Stimulated activated CD4-positive, alpha-beta T cell treated with anti-CD3 and anti-CD28 coated beads, Interleukin-1b, Interleukin-23, amount 100 ng/mL, for 4 hours (primary cell): Measurements from ENCODE around the gene DCAF12.
"Not testable (repeated sequence)": the region's sequence is repeated elsewhere in the genome, so short reads cannot be mapped to it uniquely, and the experiment has no call there.

Experiments used
- DNase-seq, 2 donors: peaks; one replicate each; pipeline ENCODE4 v3.0.0-alpha.2; 2020; ENCODE audit warnings: low read depth in 2 of 2

The DCAF12 gene

GRCh38 chr9:34126207-34127034, at the start of gene DCAF12:
TSS of gene DCAF12 (minus strand) at chr9:34126698. CDS start at chr9:34126431, 267 bp downstream.
- peak; percentile 83 for DNase-seq

- no peak for DNase-seq
Measured at GRCh38 chr9:34176089-34176488, 49.6 kb upstream of the DCAF12 start.

GRCh38 chr9:34171753-34172535, 45.4 kb upstream of the DCAF12 start:
- DNase-seq: no peak

- no peak for DNase-seq
Measured at GRCh38 chr9:34170237-34170991, 43.9 kb upstream of the DCAF12 start.

DNA sequence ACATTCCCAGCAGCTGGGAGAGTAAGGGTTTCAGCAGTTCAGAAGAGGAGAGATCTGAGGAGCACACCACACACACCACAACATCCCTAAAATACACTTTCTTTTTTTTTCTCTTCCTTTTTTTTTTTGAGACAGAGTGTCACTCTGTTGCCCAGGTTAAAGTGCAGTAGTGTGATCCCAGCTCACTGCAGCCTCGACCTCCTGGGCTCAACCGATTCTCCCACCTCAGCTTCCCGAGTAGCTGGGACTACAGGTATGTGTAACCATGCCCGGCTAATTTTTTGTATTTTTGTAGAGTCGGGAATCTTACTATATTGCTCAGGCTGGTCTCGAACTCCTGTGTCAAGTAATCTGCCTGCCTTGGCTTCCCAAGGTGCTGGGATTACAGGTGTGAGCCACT, 42.6 kb upstream of the DCAF12 start:
- DNase-seq: no peak

DNA sequence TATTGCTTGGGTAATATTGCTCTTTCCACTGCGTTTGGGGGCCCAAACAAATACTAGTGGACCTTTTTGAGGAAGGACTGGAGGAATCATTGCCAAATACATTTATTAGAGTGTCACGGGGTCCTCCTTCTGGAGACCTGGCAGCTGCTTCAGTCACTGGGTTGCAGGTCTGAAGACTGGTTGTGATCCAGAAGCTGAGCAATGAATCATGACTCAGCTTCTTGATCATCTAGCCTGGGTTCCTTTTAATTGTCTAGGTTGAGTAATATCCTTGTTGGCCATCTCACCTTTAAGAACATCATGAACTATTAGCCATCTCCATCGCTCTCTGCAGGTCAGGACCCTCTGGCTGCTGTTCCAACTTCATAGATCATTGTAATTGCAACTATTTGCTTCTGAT, 36.9 kb upstream of the DCAF12 start:
- DNase-seq: no peak

GRCh38 chr9:34158362-34158869, 31.9 kb upstream of the DCAF12 start:
- DNase-seq: no peak

DNA sequence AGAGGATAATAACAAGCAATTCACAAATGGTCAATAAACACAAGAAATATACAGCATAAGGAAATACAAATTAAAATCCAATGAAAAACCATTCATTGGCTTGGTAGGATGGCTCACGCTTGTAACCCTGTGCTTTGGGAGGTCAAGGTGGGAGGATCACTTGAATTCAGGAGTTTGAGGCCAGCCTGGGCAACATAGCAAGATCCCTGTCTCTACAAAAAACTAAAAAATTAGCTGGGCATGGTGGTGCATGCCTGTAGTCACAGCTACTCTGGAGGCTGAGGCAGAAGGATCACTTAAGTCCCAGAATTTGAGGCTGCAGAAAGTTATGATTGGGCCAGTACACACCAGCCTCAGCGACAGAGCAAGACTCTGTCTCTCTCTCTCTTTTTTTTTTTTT, 31.4 kb upstream of the DCAF12 start:
- no peak for DNase-seq

GRCh38 chr9:34157318-34157717, 30.8 kb upstream of the DCAF12 start:
- DNase-seq: no peak

- no peak for DNase-seq
Measured at GRCh38 chr9:34154057-34154456, 27.6 kb upstream of the DCAF12 start.

DNA sequence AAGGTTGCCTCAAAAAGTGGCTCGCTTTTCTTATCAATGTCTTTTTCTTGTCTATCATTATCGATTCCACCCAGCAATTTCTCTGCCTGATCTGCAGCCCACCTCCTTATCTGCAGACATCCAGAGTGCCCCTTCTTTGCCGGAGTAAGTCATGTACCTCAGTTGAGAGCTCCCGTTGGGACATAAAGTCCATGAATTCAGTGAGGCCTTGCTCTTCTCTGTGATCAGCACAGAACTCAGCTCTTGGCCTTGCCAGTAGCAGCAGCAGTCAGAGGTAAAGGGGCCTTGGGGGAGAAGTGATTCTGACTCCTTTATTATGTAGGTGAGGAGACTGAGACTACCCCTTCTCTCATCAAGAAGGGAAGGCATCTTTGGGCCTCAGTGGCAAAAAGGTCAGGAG, 24.9 kb upstream of the DCAF12 start:
- no peak for DNase-seq

DNA sequence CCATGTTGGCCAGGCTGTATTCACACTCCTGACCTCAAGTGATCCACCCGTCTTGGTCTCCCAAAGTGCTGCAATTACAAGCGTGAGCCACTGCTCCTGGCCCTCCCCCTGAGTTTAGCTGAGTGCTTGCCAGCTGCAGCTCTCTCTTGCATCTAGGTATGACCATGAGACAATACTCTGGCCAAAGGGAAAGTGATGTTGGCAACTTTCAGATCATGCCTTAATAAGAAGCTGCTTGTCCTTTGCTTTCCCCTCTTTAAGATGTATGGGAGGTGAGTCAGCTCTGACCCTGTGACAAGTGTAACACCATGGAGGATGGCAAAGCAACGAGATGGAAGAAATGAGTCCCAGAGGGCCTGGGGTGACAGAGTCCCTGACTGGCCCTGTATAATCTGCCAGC, 18.7 kb upstream of the DCAF12 start:
- no peak for DNase-seq

DNA sequence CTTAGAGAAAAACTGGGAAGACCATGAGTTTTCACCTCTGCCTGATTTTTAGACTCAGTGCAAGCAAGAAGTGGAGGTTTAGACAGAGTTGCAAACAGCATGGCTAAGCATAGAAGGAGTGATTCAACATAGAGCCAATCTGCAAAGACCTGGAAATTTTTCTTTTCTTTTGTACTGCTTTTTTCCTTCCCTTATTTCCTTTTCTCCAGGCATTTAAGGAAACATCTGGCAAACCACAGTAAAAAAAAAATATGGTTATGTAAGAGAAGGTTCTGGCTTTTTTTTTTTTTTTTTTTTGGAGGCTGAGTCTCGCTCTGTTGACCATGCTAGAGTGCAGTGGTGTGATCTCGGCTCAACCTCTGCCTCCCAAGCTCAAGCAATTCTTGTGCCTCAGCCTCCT, 16.6 kb upstream of the DCAF12 start:
- DNase-seq: no peak

GRCh38 chr9:34140853-34141252, 14.4 kb upstream of the DCAF12 start:
- no peak for DNase-seq

DNA sequence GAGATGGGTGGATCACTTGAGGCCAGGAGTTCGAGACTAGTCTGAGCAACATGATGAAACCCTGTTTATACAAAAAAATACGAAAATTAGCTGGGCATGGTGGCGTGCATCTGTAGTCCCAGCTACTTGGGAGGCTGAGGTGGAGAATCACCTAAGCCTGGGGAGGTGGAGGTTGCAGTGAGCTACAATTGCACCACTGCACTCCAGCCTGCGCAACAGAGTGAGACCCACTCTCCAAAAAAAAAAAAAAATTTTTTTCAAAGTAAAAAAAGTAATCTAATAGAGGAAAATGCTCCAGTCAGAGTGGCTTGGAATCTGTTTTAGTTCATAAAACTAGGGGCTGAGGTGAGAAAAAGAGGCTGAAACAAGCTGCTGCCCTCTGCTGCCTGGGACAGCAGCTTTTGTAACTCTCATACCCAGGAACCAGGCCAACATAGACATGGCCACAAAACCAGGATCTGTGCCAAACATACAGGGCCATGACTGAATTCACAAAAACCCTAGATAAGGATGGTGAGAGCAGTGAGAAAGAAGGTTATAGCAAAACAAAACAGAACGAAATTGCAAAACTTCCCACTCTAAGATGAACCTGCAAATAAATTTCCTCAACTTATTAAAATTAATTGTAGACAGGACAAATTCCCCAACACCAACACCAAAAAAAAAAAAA, 13.1 kb upstream of the DCAF12 start:
- DNase-seq: no peak

- DNase-seq: not testable (repeated sequence)
Measured at GRCh38 chr9:34138644-34139043, 12.1 kb upstream of the DCAF12 start.

GRCh38 chr9:34134521-34134920, 8.0 kb upstream of the DCAF12 start:
- DNase-seq: no peak

- no peak for DNase-seq
Measured at GRCh38 chr9:34133436-34133949, 7.0 kb upstream of the DCAF12 start.

- no peak for DNase-seq
Measured at GRCh38 chr9:34131571-34131970, 5.1 kb upstream of the DCAF12 start.

DNA sequence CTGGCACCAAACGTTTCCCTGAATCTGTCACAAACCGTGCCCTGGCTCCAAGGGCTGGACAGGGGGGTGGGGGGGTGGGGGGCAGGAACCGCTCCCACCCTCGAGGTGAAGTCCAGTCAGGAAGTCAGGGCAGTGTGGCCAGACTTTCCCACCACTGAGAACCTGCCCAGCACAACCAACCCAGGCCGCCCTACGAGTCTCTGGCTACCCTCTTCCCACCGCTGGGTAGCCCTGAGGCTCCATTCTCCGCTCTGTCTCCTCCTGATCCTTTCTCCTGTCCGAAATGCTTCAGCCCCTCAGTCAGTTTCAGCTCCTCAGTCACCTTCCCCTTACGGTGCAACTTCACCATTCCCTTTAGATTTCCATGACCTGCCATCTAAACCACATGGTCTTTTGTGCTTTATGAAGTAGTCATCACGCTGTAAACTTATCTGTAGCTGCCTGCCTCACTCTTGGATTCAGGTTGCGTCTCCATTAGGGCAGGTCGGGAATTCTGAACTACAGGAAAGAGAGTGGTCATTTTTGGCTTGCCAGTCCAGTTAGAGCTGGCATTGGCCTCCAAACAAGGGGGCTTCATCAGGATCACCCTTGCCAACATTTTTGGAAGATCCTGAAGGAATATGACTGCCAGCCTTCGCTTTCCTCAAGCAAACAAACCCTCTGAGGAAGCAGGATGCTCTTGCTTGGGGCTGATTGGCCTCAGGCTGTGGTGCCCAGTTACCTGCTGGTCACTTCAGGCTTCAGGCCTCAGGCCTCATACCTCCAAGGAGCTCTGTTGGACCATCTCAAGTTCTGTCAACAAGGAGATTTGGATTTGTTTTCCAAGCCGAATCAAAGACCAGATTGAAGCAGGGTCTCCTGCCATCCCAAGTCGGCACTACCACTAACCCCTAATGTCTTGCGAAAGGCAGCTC, 794 bp upstream of the DCAF12 start:
- no peak for DNase-seq
